ENCODE results near the gene RNF169. TPM values are rescaled to one million over a fixed set of nuclear protein-coding genes. Genes with fewer than 3 reads are reported as not detected.

The RNF169 gene
- total and polyA plus RNA-seq, 2 of the 8 experiments (the other 6 are each of a cell fraction or from before 2014, with no cell fraction given) = 3.6 to 12.5 TPM

DNA sequence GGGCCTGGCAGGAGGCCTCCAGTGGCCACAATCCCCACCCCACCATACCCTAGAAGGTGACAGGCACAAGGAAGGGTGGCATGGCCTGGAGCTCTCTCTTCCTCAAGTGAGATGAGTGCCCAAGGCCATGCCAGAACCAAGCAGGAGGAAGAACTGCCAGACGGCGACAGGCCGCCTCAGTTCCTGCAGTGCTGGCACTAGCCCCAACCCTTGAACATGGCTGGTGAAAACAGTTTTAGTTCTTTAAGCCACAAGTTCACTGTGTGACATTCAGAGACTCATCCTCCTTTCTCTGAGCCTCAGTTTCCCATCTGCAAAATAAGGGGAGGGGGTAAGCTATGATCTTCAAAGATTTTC, 27.2 kb upstream of the RNF169 start:
- no peak overlapping the region for H4K8ac ChIP-seq (ENCODE audit: extremely low read depth, insufficient read depth, low read length)
- CTCF ChIA-PET (ENCODE audit: partially characterized antibody) = interaction anchor here (1.0 to 12.8 kb wide), 4 partner anchors 8 to 21 kb away, joined by 3 to 348 read pairs (median 6); no protein-coding TSS in a partner anchor
- no peaks in the 10 kb centered on the region; the same call in 1 of the 2 replicates for H3K23me2 ChIP-seq (ENCODE audit: low read depth, low read length)
- no peak overlapping the region for H2BK5ac ChIP-seq (ENCODE audit: low read depth, low read length)
- H4K91ac ChIP-seq (replicated peaks; ENCODE audit: insufficient read length, low read length) = no peak overlapping the region
- H2BK120ac ChIP-seq (replicated peaks; ENCODE audit: low read depth, low read length) = no peak overlapping the region
- H3K4me1 ChIP-seq (replicated peaks in 1 of 4; ENCODE audit: control insufficient read depth in 3 of 4, insufficient read depth in 4 of 4, low read length in 3 of 4) = peaks cover 0 to 11% (median 2%) of the 10 kb centered on the region in 4 experiments; a peak in 5 of 7 replicates
- no peak overlapping the region for H2BK12ac ChIP-seq (ENCODE audit: low read depth, low read length)
- H2BK15ac ChIP-seq (ENCODE audit: low read length) = no peak overlapping the region
- no peak overlapping the region for H3K9ac ChIP-seq (replicated peaks in 1 of 4; ENCODE audit: extremely low read depth in 1 of 4, low read depth in 3 of 4, low read length in 3 of 4)
- no peak overlapping the region for H3K4me3 ChIP-seq (ENCODE audit: extremely low read depth in 1 of 4, insufficient read depth in 2 of 4, low read depth in 3 of 4, low read length in 4 of 4)
- H2BK20ac ChIP-seq (ENCODE audit: low read length) = no peak overlapping the region
- WGBS, 2 experiments (ENCODE audit: extremely low coverage in 1 of 2, insufficient coverage in 1 of 2, insufficient read length in 1 of 2, insufficient replicate concordance in 2 of 2, low coverage in 1 of 2, low lambda C conversion rate in 2 of 2, missing lambda C conversion rate in 1 of 2) = 91% methylated on average over 3 of the region's 3 CpGs; no CpG with 5 or more reads in 1 of the 2 experiments
- no peak overlapping the region for H3K14ac ChIP-seq (ENCODE audit: insufficient read length)
- H3K23ac ChIP-seq (ENCODE audit: insufficient read length) = no peak overlapping the region
- no peak overlapping the region for H4K5ac ChIP-seq (ENCODE audit: insufficient read length, low read depth, low read length)
- H2AFZ ChIP-seq (ENCODE audit: low read length) = no peak overlapping the region
- no peaks in the 10 kb centered on the region for H3K79me2 ChIP-seq (ENCODE audit: control insufficient read depth in 1 of 2, insufficient read depth in 2 of 2, low read length in 2 of 2)
- H2AK5ac ChIP-seq (ENCODE audit: low read depth, low read length) = no peak overlapping the region
- H3K27me3 ChIP-seq (replicated peaks in 1 of 4; ENCODE audit: control insufficient read depth in 3 of 4, extremely low read depth in 1 of 4, insufficient read depth in 3 of 4, low read length in 3 of 4) = 0 out of 7 replicates have a peak, but pooled peaks cover 0 to 3% (median 0%) of the 10 kb centered on the region in 4 experiments
- H3K4me2 ChIP-seq (ENCODE audit: insufficient read depth in 1 of 2, low read depth in 2 of 2, low read length in 2 of 2) = no peak overlapping the region
- H4K20me1 ChIP-seq (replicated peaks in 1 of 2; ENCODE audit: control insufficient read depth in 1 of 2, insufficient read depth in 2 of 2, low read length in 2 of 2) = no peaks in the 10 kb centered on the region
- H3K79me1 ChIP-seq (ENCODE audit: low read depth, low read length) = no peaks in the 10 kb centered on the region
- H3K36me3 ChIP-seq (ENCODE audit: control insufficient read depth in 2 of 4, insufficient read depth in 4 of 4, low read length in 3 of 4) = no peaks in the 10 kb centered on the region
- H3K9me3 ChIP-seq (ENCODE audit: insufficient read depth in 2 of 2, low read depth in 1 of 2, low read length in 1 of 2) = no peaks in the 10 kb centered on the region
- FAIRE-seq = no peak
- no peak overlapping the region for H3K4ac ChIP-seq (replicated peaks; ENCODE audit: insufficient read length, low read depth, low read length)
- no peak overlapping the region for H3K56ac ChIP-seq (replicated peaks; ENCODE audit: insufficient read length, low read depth, low read length)
- POLR2A ChIA-PET (ENCODE audit: partially characterized antibody) = interaction anchor here (1.3 to 1.5 kb wide), 3 partner anchors 11 to 28 kb away, joined by 3 to 4 read pairs (median 3); partner anchors contain the start of gene RNF169
- no peak for DNase-seq (ENCODE audit: low read depth in 1 of 2, low spot score in 2 of 2)
- no peak overlapping the region for H3K27ac ChIP-seq (ENCODE audit: low read depth, low read length)
- H3K18ac ChIP-seq (ENCODE audit: extremely low read depth, low read length) = no peak overlapping the region
- TF ChIP-seq KDM1A (IDR thresholded peaks at IDR 0.05; ENCODE audit: borderline replicate concordance, low read length) (no peak), SP1 (IDR thresholded peaks at IDR 0.05; ENCODE audit: low read depth, low read length) (no peak), KDM4A (IDR thresholded peaks at IDR 0.05; ENCODE audit: low read depth, low read length, severe bottlenecking) (no peak), FOSL1 (IDR thresholded peaks at IDR 0.05; ENCODE audit: insufficient read depth, low read depth, low read length) (no peak), CBX5 (IDR thresholded peaks at IDR 0.05; ENCODE audit: low read depth, low read length) (no peak), EZH2 (IDR thresholded peaks at IDR 0.05; ENCODE audit: low read depth, low read length, severe bottlenecking) (no peak), SRF (IDR thresholded peaks at IDR 0.05; ENCODE audit: low read depth, low read length) (no peak), SUZ12 (IDR thresholded peaks at IDR 0.05; ENCODE audit: low read length) (no peak), HDAC2 (IDR thresholded peaks at IDR 0.05; ENCODE audit: borderline replicate concordance in 1 of 2, low read depth in 2 of 2, low read length in 2 of 2) (no peak), JUND (IDR thresholded peaks at IDR 0.05; ENCODE audit: low read length) (no peak), POLR2A (IDR thresholded peaks at IDR 0.05; ENCODE audit: control extremely low read depth in 1 of 2, low read depth in 2 of 2, low read length in 2 of 2) (no peak), SIX5 (IDR thresholded peaks at IDR 0.05; ENCODE audit: low read depth, low read length) (no peak)
- TF ChIP-seq, protein P1, sequence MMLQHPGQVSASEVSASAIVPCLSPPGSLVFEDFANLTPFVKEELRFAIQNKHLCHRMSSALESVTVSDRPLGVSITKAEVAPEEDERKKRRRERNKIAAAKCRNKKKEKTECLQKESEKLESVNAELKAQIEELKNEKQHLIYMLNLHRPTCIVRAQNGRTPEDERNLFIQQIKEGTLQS (IDR thresholded peaks at IDR 0.05; ENCODE audit: insufficient read depth, low read depth, low read length) = no peak
- TF ChIP-seq, protein P2, sequence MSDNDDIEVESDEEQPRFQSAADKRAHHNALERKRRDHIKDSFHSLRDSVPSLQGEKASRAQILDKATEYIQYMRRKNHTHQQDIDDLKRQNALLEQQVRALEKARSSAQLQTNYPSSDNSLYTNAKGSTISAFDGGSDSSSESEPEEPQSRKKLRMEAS (IDR thresholded peaks at IDR 0.05) = no peak

Measured in H1 (cell line).